Stimulated activated naive CD4-positive, alpha-beta T cell (primary cell): Measurements from ENCODE around the gene NUMB.

Experiments
- DNase-seq, 6 experiments: peaks; one replicate each; lab custom pipeline; 2025; lab: John Stamatoyannopoulos, UW

Gene NUMB

GRCh38 chr14:73245480-73246325 is 212.6 kb downstream of the NUMB start:
- DNase-seq, result peak in 4 of 6 experiments; percentile 10 to 20 (median 12)

- DNase-seq, result no peak
Measured at GRCh38 chr14:73244541-73245290, 213.6 kb downstream of the NUMB start.

- DNase-seq, result no peak
Measured at GRCh38 chr14:73243748-73244147, 214.6 kb downstream of the NUMB start.

GRCh38 chr14:73243341-73243740 is 215.0 kb downstream of the NUMB start:
- no peak for DNase-seq

GRCh38 chr14:73242357-73242901 is 215.9 kb downstream of the NUMB start:
- DNase-seq, result no peak

- no peak for DNase-seq
Measured at GRCh38 chr14:73241481-73242165, 216.7 kb downstream of the NUMB start.

- DNase-seq, result no peak
Measured at GRCh38 chr14:73240816-73241480, 217.4 kb downstream of the NUMB start.

- DNase-seq, result no peak
Measured at GRCh38 chr14:73239393-73240241, 218.7 kb downstream of the NUMB start.

GRCh38 chr14:73238941-73239340 is 219.4 kb downstream of the NUMB start:
- DNase-seq, result no peak

GRCh38 chr14:73238424-73238852 is 219.9 kb downstream of the NUMB start:
- DNase-seq, result no peak

GRCh38 chr14:73237786-73238423 is 220.4 kb downstream of the NUMB start:
- no peak for DNase-seq

- DNase-seq, result no peak
Measured at GRCh38 chr14:73237219-73237785, 221.0 kb downstream of the NUMB start, which contains the start of gene PAPLN. Gene PAPLN, plus strand, starts transcription at chr14:73237506. Its CDS starts 2,273 bp downstream, at chr14:73239779.

GRCh38 chr14:73236752-73237218 is 221.6 kb downstream of the NUMB start:
- no peak for DNase-seq

GRCh38 chr14:73236157-73236556 is 222.2 kb downstream of the NUMB start:
- no peak for DNase-seq

GRCh38 chr14:73235531-73236155 is 222.7 kb downstream of the NUMB start:
- DNase-seq, result no peak

- DNase-seq, result no peak
Measured at GRCh38 chr14:73234586-73235394, 223.6 kb downstream of the NUMB start.

GRCh38 chr14:73234029-73234428 is 224.3 kb downstream of the NUMB start:
- no peak for DNase-seq

- DNase-seq, result no peak
Measured at GRCh38 chr14:73233564-73233963, 224.8 kb downstream of the NUMB start.
